Thyroid gland (tissue), 4 donors: ENCODE results near the gene KRT20.

ENCODE experiments used
- POLR2A ChIP-seq, 2 donors: fragments of 450-650 bp; IDR thresholded peaks; one replicate each; pipeline ENCODE4 v1.6.1; 2017; ENCODE audit warnings: antibody characterized with exemption in 2 of 2, mild to moderate bottlenecking in 2 of 2, moderate library complexity in 1 of 2
- TF ChIP-seq, protein P1 (sequence below), 6 experiments: fragments of 200-600 bp in 3 of 6; fragments of 450-650 bp in 3 of 6; sonication (generic) in 3 of 6; IDR thresholded peaks; one replicate each; pipeline ENCODE4 v1.5.1; 2016 to 2019; ENCODE audit warnings: antibody characterized with exemption in 6 of 6, mild to moderate bottlenecking in 2 of 6, inconsistent platforms in 1 of 6, moderate library complexity in 1 of 6

DNA sequence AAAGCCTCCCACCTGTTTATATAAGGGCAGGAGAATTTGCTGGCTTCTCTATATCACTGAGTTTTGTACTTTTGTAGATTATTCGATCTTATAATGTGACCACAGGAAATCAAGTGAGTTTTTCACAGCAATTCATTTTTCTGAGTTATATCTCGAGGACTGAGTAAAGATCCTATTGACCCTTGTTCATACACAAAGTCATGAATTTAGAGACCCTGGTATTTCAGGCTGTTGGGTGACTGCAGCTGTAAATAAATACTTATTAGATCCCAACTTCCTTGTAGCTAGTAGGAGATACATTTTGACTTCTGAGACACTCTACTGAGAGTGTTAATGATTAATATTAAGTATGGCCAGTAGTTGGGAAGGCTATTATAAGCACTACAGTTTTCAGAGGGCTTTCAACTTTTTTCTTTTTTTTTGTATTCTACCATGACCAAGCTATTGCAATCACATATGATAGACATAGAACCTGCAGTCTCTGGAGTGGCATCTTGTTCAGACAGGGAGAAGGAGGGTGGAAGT, 3.2 kb upstream of the KRT20 start:
- TF ChIP-seq, protein P1, sequence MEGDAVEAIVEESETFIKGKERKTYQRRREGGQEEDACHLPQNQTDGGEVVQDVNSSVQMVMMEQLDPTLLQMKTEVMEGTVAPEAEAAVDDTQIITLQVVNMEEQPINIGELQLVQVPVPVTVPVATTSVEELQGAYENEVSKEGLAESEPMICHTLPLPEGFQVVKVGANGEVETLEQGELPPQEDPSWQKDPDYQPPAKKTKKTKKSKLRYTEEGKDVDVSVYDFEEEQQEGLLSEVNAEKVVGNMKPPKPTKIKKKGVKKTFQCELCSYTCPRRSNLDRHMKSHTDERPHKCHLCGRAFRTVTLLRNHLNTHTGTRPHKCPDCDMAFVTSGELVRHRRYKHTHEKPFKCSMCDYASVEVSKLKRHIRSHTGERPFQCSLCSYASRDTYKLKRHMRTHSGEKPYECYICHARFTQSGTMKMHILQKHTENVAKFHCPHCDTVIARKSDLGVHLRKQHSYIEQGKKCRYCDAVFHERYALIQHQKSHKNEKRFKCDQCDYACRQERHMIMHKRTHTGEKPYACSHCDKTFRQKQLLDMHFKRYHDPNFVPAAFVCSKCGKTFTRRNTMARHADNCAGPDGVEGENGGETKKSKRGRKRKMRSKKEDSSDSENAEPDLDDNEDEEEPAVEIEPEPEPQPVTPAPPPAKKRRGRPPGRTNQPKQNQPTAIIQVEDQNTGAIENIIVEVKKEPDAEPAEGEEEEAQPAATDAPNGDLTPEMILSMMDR (IDR thresholded peaks at IDR 0.05), result no peak
- TF ChIP-seq POLR2A (IDR thresholded peaks at IDR 0.05), result no peak
